ENCODE results near the gene INS. TPM values are rescaled to one million over a fixed set of nuclear protein-coding genes. Genes with fewer than 3 reads are reported as not detected.
"Not testable (repeated sequence)": the region's sequence is repeated elsewhere in the genome, so short reads cannot be mapped to it uniquely, and the experiment has no call there.

Gene INS
- total and polyA plus RNA-seq, 10 of the 15 experiments (the other 5 are each of a cell fraction or from before 2014, with no cell fraction given), result not detected

DNA sequence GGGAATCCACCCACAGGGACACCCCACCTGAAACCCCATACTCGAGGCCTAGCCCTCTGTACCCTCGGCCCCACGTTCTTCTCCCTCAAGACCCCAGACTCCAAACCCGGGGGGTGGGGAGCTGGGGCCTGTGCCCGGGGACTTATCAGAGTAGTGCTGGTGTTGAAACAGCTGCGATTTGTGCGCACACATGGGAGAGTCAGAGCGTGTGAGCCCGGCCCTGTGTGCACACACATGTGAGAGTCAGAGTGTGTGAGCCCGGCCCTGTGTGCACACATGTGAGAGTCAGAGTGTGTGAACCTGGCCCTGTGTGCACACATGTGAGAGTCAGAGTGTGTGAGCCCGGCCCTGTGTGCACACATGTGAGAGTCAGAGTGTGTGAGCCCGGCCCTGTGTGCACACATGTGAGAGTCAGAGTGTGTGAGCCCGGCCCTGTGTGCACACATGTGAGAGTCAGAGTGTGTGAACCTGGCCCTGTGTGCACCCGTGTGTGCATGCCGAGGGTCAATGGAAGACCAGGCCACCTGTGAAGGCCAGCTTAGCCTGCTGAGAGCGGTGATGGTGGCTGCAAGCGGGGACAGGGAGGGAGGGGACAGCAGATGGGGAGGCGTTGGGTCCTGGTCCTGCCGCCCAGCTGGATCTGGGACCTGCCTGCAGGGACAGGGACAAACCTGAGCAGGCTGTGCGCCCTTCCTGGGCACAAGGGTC lies 33.0 kb upstream of the INS start:
- H3K9ac ChIP-seq (ENCODE audit: control insufficient read depth, insufficient read depth, low read length); H3K4me3 ChIP-seq; H3K4me1 ChIP-seq (ENCODE audit: control insufficient read depth, insufficient read depth, low read length); in situ Hi-C loops (cut with MboI); DNase-seq (ENCODE audit: low read depth, low spot score); H3K27me3 ChIP-seq (replicated peaks in 1 of 2; ENCODE audit: control insufficient read depth in 2 of 2, insufficient read depth in 2 of 2, low read length in 1 of 2); H3K79me2 ChIP-seq (ENCODE audit: control insufficient read depth, insufficient read depth, low read length); SMC1A ChIA-PET (ENCODE audit: uncharacterized antibody, unreplicated experiment); POLR2A ChIA-PET; H3K27ac ChIP-seq (ENCODE audit: control insufficient read depth, insufficient read depth); BruUV-seq (replicated peaks); ATAC-seq; H3K4me2 ChIP-seq (ENCODE audit: control insufficient read depth, insufficient read depth); H4K20me1 ChIP-seq (ENCODE audit: control insufficient read depth, insufficient read depth); H3K9me3 ChIP-seq (replicated peaks; ENCODE audit: control insufficient read depth, insufficient read depth, low read length); H3K36me3 ChIP-seq (ENCODE audit: control insufficient read depth in 2 of 2, insufficient read depth in 2 of 2, low read length in 1 of 2); H2AFZ ChIP-seq (ENCODE audit: control insufficient read depth, low read depth, low read length); FAIRE-seq: not testable (repeated sequence)
- CTCF ChIA-PET, result interaction anchor here (0.6 to 2.1 kb wide), 4 partner anchors 35 to 763 kb away, joined by 3 to 8 read pairs (median 4); no protein-coding TSS in a partner anchor
- intact Hi-C loops (cut with micrococcal nuclease; ENCODE audit: unreplicated experiment), result loop anchor here (10.0 kb wide), 1 partner anchor 341 kb away; no protein-coding TSS in a partner anchor
- RAD21 ChIA-PET (ENCODE audit: unreplicated experiment), result interaction anchor here (1.0 kb wide), 1 partner anchor 156 kb away, joined by 3 read pairs; no protein-coding TSS in a partner anchor
- 27% methylated on average over 15 of the region's 20 CpGs for WGBS (ENCODE audit: insufficient coverage, insufficient replicate concordance, low lambda C conversion rate, missing lambda C conversion rate)

DNA sequence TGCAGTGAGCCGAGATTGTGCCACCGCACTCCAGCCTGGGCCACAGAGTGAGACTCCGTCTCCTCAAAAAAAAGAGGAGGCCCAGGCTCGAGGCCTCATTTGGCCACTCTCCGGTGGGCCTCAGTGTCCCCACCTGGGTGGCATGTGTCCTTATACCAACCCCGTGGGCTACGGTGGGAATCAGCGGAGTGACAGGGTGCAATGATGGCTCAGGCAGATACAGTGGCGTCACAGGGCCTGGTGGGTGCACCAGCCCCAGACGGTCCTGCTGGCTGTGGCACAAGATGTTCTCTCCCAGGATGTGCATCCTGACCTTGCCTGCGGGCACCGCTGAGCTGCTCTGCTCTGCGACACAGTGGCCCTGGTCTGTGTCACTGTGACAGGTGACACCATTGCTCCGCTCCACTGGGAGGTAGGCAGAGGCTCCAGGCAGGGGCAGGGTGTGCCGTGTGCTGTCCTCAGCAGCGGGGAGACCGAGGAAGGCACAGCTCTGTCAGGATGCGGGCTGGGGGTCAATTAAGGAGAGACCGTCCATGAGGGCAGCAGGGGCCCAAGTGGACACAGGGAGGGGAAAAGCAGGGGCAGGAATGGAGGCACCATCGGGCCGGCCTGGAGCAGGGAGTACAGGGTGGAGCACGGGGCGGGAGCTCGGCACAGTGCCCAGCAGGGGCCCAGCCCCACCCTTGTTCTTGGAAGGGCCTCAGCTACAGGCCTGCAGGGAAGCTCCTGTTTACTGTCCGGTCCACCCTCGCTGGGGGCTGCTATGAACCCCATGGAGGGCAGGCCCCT lies 32.3 kb upstream of the INS start:
- no peak for ATAC-seq
- no peak for TF ChIP-seq SP1 (IDR thresholded peaks at IDR 0.05; ENCODE audit: low read depth, low read length)
- no peak for TF ChIP-seq RUNX3 (IDR thresholded peaks at IDR 0.05; ENCODE audit: low read length)
- no peak for TF ChIP-seq POLR2A (IDR thresholded peaks at IDR 0.05; ENCODE audit: low read depth, low read length)
- TF ChIP-seq IRF3 (IDR thresholded peaks at IDR 0.05), result no peak
- TF ChIP-seq ZNF24 (IDR thresholded peaks at IDR 0.05), result no peak
- no peak for TF ChIP-seq JUNB (IDR thresholded peaks at IDR 0.05)
- TF ChIP-seq, protein P1, sequence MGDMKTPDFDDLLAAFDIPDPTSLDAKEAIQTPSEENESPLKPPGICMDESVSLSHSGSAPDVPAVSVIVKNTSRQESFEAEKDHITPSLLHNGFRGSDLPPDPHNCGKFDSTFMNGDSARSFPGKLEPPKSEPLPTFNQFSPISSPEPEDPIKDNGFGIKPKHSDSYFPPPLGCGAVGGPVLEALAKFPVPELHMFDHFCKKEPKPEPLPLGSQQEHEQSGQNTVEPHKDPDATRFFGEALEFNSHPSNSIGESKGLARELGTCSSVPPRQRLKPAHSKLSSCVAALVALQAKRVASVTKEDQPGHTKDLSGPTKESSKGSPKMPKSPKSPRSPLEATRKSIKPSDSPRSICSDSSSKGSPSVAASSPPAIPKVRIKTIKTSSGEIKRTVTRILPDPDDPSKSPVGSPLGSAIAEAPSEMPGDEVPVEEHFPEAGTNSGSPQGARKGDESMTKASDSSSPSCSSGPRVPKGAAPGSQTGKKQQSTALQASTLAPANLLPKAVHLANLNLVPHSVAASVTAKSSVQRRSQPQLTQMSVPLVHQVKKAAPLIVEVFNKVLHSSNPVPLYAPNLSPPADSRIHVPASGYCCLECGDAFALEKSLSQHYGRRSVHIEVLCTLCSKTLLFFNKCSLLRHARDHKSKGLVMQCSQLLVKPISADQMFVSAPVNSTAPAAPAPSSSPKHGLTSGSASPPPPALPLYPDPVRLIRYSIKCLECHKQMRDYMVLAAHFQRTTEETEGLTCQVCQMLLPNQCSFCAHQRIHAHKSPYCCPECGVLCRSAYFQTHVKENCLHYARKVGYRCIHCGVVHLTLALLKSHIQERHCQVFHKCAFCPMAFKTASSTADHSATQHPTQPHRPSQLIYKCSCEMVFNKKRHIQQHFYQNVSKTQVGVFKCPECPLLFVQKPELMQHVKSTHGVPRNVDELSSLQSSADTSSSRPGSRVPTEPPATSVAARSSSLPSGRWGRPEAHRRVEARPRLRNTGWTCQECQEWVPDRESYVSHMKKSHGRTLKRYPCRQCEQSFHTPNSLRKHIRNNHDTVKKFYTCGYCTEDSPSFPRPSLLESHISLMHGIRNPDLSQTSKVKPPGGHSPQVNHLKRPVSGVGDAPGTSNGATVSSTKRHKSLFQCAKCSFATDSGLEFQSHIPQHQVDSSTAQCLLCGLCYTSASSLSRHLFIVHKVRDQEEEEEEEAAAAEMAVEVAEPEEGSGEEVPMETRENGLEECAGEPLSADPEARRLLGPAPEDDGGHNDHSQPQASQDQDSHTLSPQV (IDR thresholded peaks at IDR 0.05), result no peak
- TF ChIP-seq POLR2AphosphoS5 (IDR thresholded peaks at IDR 0.05; ENCODE audit: low read length), result no peak
- no peak for TF ChIP-seq TCF12 (IDR thresholded peaks at IDR 0.05; ENCODE audit: low read depth, low read length)

More for the DNA sequence above, 32.3 kb upstream of the INS start:
- DNase-seq (ENCODE audit: low read depth, low spot score) (no peak), FAIRE-seq (no peak)
- SMC1A ChIA-PET (ENCODE audit: uncharacterized antibody, unreplicated experiment), result no interaction called here
- no peaks in the 10 kb centered on the region for H3K36me3 ChIP-seq (ENCODE audit: control insufficient read depth in 2 of 2, insufficient read depth in 2 of 2, low read length in 1 of 2)
- 46% methylated on average over 26 of the region's 26 CpGs for WGBS (ENCODE audit: insufficient coverage, insufficient replicate concordance, low lambda C conversion rate, missing lambda C conversion rate)
- intact Hi-C loops (cut with micrococcal nuclease; ENCODE audit: unreplicated experiment) (loop anchor here (10.0 kb wide), 1 partner anchor 342 kb away; no protein-coding TSS in a partner anchor), in situ Hi-C loops (cut with MboI) (no loop called here)
- no peaks in the 10 kb centered on the region for H4K20me1 ChIP-seq (ENCODE audit: control insufficient read depth, insufficient read depth)
- BruUV-seq (replicated peaks), result no TSS peak
- H2AFZ ChIP-seq (ENCODE audit: control insufficient read depth, low read depth, low read length), result no peak overlapping the region
- no peak overlapping the region for H3K27ac ChIP-seq (ENCODE audit: control insufficient read depth, insufficient read depth)
- no peaks in the 10 kb centered on the region; a peak in 1 of 4 replicates for H3K27me3 ChIP-seq (replicated peaks in 1 of 2; ENCODE audit: control insufficient read depth in 2 of 2, insufficient read depth in 2 of 2, low read length in 1 of 2)
- H3K79me2 ChIP-seq (ENCODE audit: control insufficient read depth, insufficient read depth, low read length), result no peaks in the 10 kb centered on the region
- CTCF ChIA-PET, result interaction anchor here (2.1 kb wide), 1 partner anchor 228 kb away, joined by 8 read pairs; no protein-coding TSS in a partner anchor
- no peak overlapping the region for H3K4me2 ChIP-seq (ENCODE audit: control insufficient read depth, insufficient read depth)
- H3K9me3 ChIP-seq (replicated peaks; ENCODE audit: control insufficient read depth, insufficient read depth, low read length), result no peaks in the 10 kb centered on the region
- POLR2A ChIA-PET, result no interaction called here
- no peak overlapping the region for H3K9ac ChIP-seq (ENCODE audit: control insufficient read depth, insufficient read depth, low read length)
- no peak overlapping the region for H3K4me3 ChIP-seq
- RAD21 ChIA-PET (ENCODE audit: unreplicated experiment), result interaction anchor here (1.0 kb wide), 1 partner anchor 112 kb away, joined by 5 read pairs; no protein-coding TSS in a partner anchor
- no peaks in the 10 kb centered on the region for H3K4me1 ChIP-seq (ENCODE audit: control insufficient read depth, insufficient read depth, low read length)
